Common myeloid progenitor, CD34-positive (primary cell): ENCODE results near the gene DPH7.
"Not testable (repeated sequence)": the region's sequence is repeated elsewhere in the genome, so short reads cannot be mapped to it uniquely, and the experiment has no call there.

Source experiments
- CTCF ChIA-PET: fragments of 350-600 bp; sonication (Branson Sonifier 250); formaldehyde crosslinking; loops from one replicate; lab custom pipeline; 2021; ENCODE audit warnings: antibody characterized with exemption; lab: Charles Lee
- POLR2A ChIA-PET: fragments of 350-600 bp; sonication (Branson Sonifier 250); formaldehyde crosslinking; loops from one replicate; lab custom pipeline; 2021; ENCODE audit warnings: antibody characterized with exemption; lab: Charles Lee
- DNase-seq, 3 donors: peaks; one replicate each; pipeline versions ENCODE4 v3.0.0 to v3.0.0-alpha.2; 2013
- H3K27ac ChIP-seq, 2 experiments: 1 replicate in 1 of 2; 2 replicates in 1 of 2; pipeline ENCODE4 v1.7.0; 2013; ENCODE audit warnings: inconsistent platforms in 2 of 2, low read length in 2 of 2, mild to moderate bottlenecking in 2 of 2, low read depth in 1 of 2, moderate library complexity in 1 of 2; ENCODE audit not compliant: severe bottlenecking in 2 of 2, insufficient read depth in 1 of 2, poor library complexity in 1 of 2
- H3K27me3 ChIP-seq, 5 experiments: replicated peaks in 2 of 5; 1 replicate in 3 of 5; 2 replicates in 2 of 5; pipeline versions ENCODE4 v1.6.1 to v1.7.0; 2013; ENCODE audit warnings: low read length in 4 of 5, mild to moderate bottlenecking in 2 of 5, moderate library complexity in 2 of 5, inconsistent platforms in 1 of 5; ENCODE audit not compliant: insufficient read depth in 5 of 5, control insufficient read depth in 4 of 5
- H3K36me3 ChIP-seq, 4 experiments: 1 replicate in 2 of 4; 2 replicates in 2 of 4; pipeline versions ENCODE4 v1.6.1 to v1.7.0; 2013; ENCODE audit warnings: low read length in 3 of 4, control low read depth in 1 of 4, mild to moderate bottlenecking in 1 of 4; ENCODE audit not compliant: control insufficient read depth in 4 of 4, insufficient read depth in 4 of 4
- H3K4me1 ChIP-seq, 4 experiments: 1 replicate in 3 of 4; 2 replicates in 1 of 4; pipeline versions ENCODE4 v1.6.1 to v1.7.1; 2013; ENCODE audit warnings: low read length in 3 of 4, mild to moderate bottlenecking in 3 of 4, control low read depth in 1 of 4, inconsistent platforms in 1 of 4, moderate library complexity in 1 of 4; ENCODE audit not compliant: control insufficient read depth in 4 of 4, insufficient read depth in 4 of 4; ENCODE audit errors: control extremely low read depth in 1 of 4
- H3K4me3 ChIP-seq, 7 experiments: 1 replicate in 4 of 7; 2 replicates in 3 of 7; pipeline versions ENCODE4 v1.5.1 to v1.7.0; 2013; ENCODE audit warnings: mild to moderate bottlenecking in 7 of 7, low read length in 6 of 7, moderate library complexity in 6 of 7, inconsistent platforms in 2 of 7, low read depth in 2 of 7, control low read depth in 1 of 7; ENCODE audit not compliant: insufficient read depth in 4 of 7, control insufficient read depth in 1 of 7; ENCODE audit errors: extremely low read depth in 1 of 7
- H3K9me3 ChIP-seq, 5 experiments: 1 replicate in 4 of 5; 2 replicates in 1 of 5; pipeline versions ENCODE4 v1.6.1 to v1.7.1; 2013; ENCODE audit warnings: low read length in 4 of 5, mild to moderate bottlenecking in 2 of 5, inconsistent platforms in 1 of 5, low read depth in 1 of 5, moderate library complexity in 1 of 5; ENCODE audit not compliant: control insufficient read depth in 4 of 5, insufficient read depth in 2 of 5; ENCODE audit errors: control extremely low read depth in 1 of 5
- WGBS: methylation state at CpG from one replicate; pipeline ENCODE4 v1.1.5; 2013; ENCODE audit not compliant: insufficient coverage; 5-methylcytosine and 5-hydroxymethylcytosine counted together

The DPH7 gene

GRCh38 chr9:137550958-137551263 lies 27.8 kb downstream of the DPH7 start:
- POLR2A ChIA-PET, H3K9me3 ChIP-seq, H3K27ac ChIP-seq, H3K27me3 ChIP-seq, DNase-seq: not testable (repeated sequence)
- WGBS, result 0% methylated on average over 13 of the region's 17 CpGs
- Histone ChIP-seq H3K36me3 (peaks cover 4 to 19% (median 8%) of the 10 kb centered on the region in 4 experiments), H3K4me3 (peak overlapping the region; percentile 56 to 82 (median 71)), H3K4me1 (peaks cover 2 to 23% (median 19%) of the 10 kb centered on the region in 4 experiments)
- CTCF ChIA-PET, result interaction anchor here (0.6 to 0.7 kb wide), 2 partner anchors 20 to 266 kb away, joined by 3 to 4 read pairs; no protein-coding TSS in a partner anchor

GRCh38 chr9:137550231-137550621 lies 28.5 kb downstream of the DPH7 start, which contains the start of gene PNPLA7:
PNPLA7 (minus strand) TSS chr9:137550402; CDS start chr9:137550197, 205 bp downstream.
- Histone ChIP-seq H3K4me1 (peaks cover 2 to 23% (median 19%) of the 10 kb centered on the region in 4 experiments), H3K27ac (peak within 1 kb of the TSS in 1 of 2 experiments; percentile 49), H3K4me3 (peak within 1 kb of the TSS; percentile 56 to 82 (median 71)), H3K36me3 (peaks cover 1 to 12% (median 4%) of the 10 kb centered on the region in 4 experiments), H3K9me3 (no peaks in the 10 kb centered on the region), H3K27me3 (no peaks in the 10 kb centered on the region)
- WGBS, result 2% methylated on average over 6 of the region's 13 CpGs
- ChIA-PET POLR2A (no interaction called here), CTCF (interaction anchor here (1.3 kb wide), 1 partner anchor 15 kb away, joined by 3 read pairs; no protein-coding TSS in a partner anchor)
- DNase-seq, result peak; percentile 54 to 76 (median 68)

GRCh38 chr9:137547687-137548543 lies 30.8 kb downstream of the DPH7 start:
- no peak overlapping the region for H3K27ac ChIP-seq
- peaks cover 0 to 3% (median 2%) of the 10 kb centered on the region in 4 experiments for H3K36me3 ChIP-seq
- DNase-seq, result no peak
- H3K27me3 ChIP-seq, result no peaks in the 10 kb centered on the region
- H3K9me3 ChIP-seq, result no peaks in the 10 kb centered on the region
- peaks cover 2 to 23% (median 19%) of the 10 kb centered on the region in 4 experiments for H3K4me1 ChIP-seq
- 97% methylated on average over 15 of the region's 23 CpGs for WGBS
- ChIA-PET CTCF (no interaction called here), POLR2A (no interaction called here)
- H3K4me3 ChIP-seq, result no peak overlapping the region

- no peak overlapping the region for H3K4me3 ChIP-seq
- H3K9me3 ChIP-seq, result no peaks in the 10 kb centered on the region
- DNase-seq, result no peak
- H3K27ac ChIP-seq, result no peak overlapping the region
- POLR2A ChIA-PET, result no interaction called here
- CTCF ChIA-PET, result interaction anchor here (0.9 to 1.7 kb wide), 3 partner anchors 8 to 14 kb away, joined by 3 to 6 read pairs (median 4); no protein-coding TSS in a partner anchor
- 95% methylated on average over 9 of the region's 10 CpGs for WGBS
- no peaks in the 10 kb centered on the region for H3K27me3 ChIP-seq
- peaks cover 2 to 12% (median 7%) of the 10 kb centered on the region in 4 experiments for H3K4me1 ChIP-seq
- peaks cover 0 to 7% (median 3%) of the 10 kb centered on the region in 4 experiments for H3K36me3 ChIP-seq
These were observed 33.6 kb downstream of the DPH7 start for GRCh38 chr9:137545123-137545522.

GRCh38 chr9:137544176-137544760 lies 34.5 kb downstream of the DPH7 start:
- ChIA-PET CTCF (no interaction called here), POLR2A (no interaction called here)
- Histone ChIP-seq H3K27ac (no peak overlapping the region), H3K9me3 (no peaks in the 10 kb centered on the region), H3K36me3 (peaks cover 0 to 8% (median 3%) of the 10 kb centered on the region in 4 experiments), H3K27me3 (no peaks in the 10 kb centered on the region), H3K4me1 (peaks cover 0 to 4% (median 0%) of the 10 kb centered on the region in 4 experiments), H3K4me3 (no peak overlapping the region)
- WGBS, result 97% methylated on average over 10 of the region's 12 CpGs
- DNase-seq, result no peak

- no peaks in the 10 kb centered on the region for H3K9me3 ChIP-seq
- no peak overlapping the region for H3K27ac ChIP-seq
- H3K4me3 ChIP-seq, result no peak overlapping the region
- DNase-seq, result no peak
- H3K27me3 ChIP-seq, result no peaks in the 10 kb centered on the region
- 97% methylated on average over 21 of the region's 25 CpGs for WGBS
- POLR2A ChIA-PET, result no interaction called here
- H3K4me1 ChIP-seq, result no peaks in the 10 kb centered on the region
- peaks cover 0 to 8% (median 3%) of the 10 kb centered on the region in 4 experiments for H3K36me3 ChIP-seq
- CTCF ChIA-PET, result interaction anchor here (0.5 kb wide), 1 partner anchor 49 kb away, joined by 3 read pairs; no protein-coding TSS in a partner anchor
These were observed 35.3 kb downstream of the DPH7 start for GRCh38 chr9:137543237-137543963.
